ENCODE data around the gene DKK2. TPM values are rescaled to one million over a fixed set of nuclear protein-coding genes. Genes with fewer than 3 reads are reported as not detected.
"Not testable (repeated sequence)": the region's sequence is repeated elsewhere in the genome, so short reads cannot be mapped to it uniquely, and the experiment has no call there.

The DKK2 gene
- total RNA-seq, 1 donor from 2014 or later = 0.77 TPM

DNA sequence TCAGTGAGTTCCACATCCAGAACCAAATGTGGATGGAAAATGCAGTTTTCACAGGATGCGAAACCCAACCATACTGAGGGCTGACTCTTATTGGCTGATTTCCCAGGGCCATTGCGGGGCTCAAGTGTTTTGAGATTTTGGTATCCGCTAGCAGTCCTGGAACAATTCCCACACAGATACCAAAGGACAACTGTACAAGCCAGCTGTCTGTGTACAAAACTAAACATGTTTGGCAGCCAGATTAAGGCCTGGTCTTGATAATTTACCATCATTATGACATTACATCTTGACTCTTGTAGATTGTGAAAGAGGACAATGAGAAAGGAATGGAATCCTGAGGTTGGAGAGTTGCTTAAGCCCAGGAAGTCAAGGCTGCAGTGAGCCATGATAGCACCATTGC is 121.9 kb downstream of the DKK2 start:
- no peak for DNase-seq (ENCODE audit: low spot score)

DNA sequence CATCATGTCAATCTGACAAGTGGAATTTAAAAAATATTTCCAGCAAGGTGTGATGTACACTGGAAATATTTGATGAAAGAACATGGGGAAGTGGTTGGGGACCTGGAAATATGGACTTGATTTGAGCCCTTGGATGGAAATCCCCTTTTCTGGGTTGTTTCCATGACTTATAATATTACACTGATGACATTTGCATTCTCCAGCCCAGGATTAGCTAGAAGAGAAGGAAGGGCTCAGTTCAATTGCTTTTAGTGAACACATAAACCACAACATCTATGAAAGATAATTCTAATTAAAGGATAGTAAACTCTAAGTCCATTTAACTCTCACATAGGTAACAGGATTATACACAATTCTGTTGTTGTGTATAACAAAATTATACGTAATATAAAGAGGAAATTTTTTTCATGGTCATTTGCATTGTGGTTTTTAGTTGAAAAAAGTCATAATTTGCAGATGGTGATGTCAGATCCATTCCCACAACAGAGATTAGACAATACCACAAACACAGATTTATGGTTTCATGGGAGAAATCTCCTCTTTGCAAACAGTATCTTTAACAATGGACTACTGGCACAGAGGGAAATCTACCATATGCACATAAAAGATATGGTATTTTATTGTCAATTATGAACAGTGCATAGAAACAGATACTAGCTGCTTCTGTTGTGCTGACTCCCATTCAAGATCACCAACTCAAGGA is 126.5 kb downstream of the DKK2 start:
- DNase-seq (ENCODE audit: low spot score) = no peak

DNA sequence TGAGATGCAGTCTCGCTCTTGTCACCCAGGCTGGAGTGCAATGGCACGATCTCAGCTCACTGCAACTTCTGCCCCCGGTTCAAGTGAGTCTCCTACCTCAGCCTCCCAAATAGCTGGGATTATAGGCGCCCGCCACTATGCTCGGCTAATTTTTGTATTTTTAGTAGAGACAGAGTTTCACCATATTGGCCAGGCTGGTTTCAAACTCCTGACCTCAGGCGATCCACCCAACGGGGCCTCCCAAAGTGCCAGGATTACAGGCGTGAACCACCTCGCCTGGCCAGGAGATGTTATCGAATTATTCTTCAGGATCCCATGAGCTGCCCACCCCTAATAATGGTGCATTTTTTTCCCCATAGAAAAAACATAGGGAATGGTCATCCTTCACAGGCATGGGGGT is 128.1 kb downstream of the DKK2 start:
- not testable (repeated sequence) for DNase-seq (ENCODE audit: low spot score)

DNA sequence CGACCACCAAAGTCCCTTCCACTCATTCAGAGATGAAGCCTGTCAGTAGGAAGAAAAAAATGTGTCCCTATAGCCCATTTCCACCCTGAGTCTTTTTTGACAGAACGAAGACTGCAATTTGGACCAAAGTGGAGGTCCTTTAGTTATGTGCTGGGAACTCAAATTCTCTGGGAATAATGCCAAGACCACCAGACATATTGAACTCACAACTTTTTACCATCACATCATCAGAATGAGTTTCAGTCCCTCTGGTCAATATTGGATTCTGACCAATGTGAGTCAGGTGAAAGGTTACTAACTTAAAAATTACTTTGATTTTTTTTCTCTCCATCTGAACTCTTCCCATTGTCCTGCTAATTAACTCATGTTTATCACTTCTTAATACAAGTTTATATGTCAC is 128.9 kb downstream of the DKK2 start:
- no peak for DNase-seq (ENCODE audit: low spot score)

DNA sequence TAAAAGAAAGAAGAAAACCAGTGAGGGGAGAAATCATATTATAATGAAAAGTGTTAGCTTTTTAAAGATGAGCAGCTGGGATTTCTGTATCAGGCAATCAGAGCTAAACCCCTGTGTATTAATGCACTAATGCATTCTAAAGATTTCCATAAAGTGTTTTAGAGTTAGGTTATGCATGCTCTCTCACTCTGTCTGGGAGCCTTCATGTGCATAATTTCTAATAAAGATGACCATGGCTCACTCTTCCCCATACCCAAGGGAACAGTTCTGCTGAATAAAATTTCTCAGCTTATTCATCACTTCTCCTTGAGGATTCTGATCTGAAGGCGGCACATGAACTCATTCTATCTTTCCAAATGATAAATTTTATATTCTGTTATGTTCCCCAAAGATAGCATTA is 129.4 kb downstream of the DKK2 start:
- no peak for DNase-seq (ENCODE audit: low spot score)

DNA sequence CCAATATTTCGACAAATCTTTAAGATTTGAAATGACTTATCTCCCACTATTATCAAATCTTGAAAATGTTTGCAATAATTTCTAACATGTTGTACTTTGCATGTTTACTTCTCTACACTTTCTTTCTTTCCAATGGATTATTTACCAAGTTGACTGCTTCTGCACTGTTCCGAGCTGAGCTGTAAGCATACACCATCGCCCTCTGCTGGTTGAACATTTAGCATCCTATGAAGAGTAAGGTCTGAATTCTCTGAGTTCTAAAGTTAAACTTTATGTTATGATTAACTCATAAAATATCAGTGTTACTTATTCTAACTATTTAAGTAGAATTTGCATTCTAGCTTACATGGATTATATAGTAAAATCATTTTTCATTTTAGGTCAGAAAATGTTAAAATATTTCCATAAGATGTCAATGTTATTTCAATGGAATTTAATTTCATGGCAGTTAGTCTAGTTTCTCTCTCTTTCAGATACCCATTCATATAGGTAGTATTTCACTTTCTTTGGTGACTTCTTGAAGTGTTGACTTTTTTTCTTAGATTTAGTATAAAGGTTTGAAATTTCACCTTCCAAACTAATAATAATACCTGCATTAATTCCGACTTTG is 137.4 kb downstream of the DKK2 start:
- DNase-seq (ENCODE audit: low spot score) = no peak

DNA sequence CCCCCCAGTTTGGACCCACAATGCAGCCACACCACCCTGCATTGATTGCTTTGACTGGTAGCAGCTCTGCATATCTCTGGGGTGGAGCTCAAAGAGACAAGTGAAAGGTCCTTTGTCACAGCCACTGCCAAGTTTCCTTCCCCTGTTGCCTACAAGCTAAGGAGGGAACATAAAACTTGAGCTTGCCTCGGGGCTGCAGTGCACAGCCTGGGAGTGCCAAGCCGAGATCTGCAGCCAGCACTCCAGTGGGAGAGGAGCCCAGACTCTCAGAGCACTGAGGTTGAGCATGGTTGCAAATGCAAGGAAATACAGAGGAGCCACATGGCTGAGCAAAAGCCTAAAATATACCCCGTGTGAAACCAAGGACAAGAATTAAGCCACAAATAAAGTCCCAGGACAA is 142.2 kb downstream of the DKK2 start:
- DNase-seq (ENCODE audit: low spot score) = no peak

DNA sequence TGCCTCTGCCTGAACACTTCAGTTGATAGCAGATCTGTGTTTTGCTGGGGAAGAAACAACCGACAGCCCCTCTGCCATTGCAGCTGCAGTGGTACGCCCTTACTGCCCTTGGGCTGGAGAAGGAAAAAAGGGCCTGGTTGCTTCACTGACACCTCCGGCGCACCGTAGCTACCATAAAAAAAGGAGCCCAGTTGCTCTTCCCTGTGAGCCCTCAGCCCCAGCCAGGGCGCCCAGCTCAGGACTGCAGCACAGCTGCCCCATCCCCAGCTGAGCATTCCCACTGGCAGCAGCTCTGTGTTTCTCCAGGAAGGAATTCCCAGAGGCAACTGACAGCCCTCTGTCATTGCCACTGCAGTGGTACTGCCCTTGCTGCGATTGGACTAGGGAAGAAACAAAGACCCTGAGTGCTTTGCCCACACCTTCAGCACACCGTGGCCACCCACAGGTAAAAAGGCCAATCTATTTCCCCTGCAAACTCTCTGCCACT is 142.7 kb downstream of the DKK2 start:
- no peak for DNase-seq (ENCODE audit: low spot score)

DNA sequence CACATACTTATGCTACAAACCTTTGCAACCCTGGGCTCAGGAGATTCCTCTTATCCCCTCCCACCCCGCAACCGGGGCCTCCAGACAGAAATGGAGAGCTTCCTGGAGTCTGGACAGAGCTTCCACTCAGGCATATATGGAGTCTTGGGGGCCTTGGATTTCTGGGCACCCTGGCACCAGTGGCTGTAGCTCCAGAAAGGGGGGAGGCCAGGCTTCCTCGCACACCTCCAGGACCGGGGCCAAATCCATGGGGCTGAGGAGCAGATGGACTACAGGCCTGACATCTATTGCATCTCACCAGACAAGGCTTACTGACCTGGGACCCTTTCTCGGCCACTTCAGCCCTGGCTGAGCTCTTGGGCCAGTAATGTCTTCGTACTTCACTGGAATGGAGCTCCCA is 143.3 kb downstream of the DKK2 start:
- no peak for DNase-seq (ENCODE audit: low spot score)

DNA sequence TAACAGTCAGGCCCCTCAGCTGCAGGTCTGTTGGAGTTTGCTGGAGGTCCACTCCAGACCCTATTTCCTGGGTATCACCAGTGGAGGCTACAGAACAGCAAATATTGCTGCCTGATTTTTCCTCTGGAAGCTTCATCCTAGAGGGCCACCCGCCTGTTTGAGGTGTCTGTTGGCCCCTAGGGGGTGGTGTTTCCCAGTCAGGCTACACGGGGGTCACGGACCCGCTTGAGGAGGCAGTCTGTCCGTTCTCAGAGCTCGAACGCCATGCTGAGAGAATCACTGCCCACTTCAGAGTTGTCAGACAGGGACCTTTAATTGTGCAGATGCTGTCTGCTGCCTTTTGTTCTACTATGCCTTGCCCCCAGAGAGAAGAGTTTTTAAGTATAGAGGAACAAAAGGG is 160.8 kb downstream of the DKK2 start:
- DNase-seq (ENCODE audit: low spot score) = no peak
